ENCODE results near the gene DTX3.
"Not testable (repeated sequence)": the region's sequence is repeated elsewhere in the genome, so short reads cannot be mapped to it uniquely, and the experiment has no call there.

DTX3 gene

DNA sequence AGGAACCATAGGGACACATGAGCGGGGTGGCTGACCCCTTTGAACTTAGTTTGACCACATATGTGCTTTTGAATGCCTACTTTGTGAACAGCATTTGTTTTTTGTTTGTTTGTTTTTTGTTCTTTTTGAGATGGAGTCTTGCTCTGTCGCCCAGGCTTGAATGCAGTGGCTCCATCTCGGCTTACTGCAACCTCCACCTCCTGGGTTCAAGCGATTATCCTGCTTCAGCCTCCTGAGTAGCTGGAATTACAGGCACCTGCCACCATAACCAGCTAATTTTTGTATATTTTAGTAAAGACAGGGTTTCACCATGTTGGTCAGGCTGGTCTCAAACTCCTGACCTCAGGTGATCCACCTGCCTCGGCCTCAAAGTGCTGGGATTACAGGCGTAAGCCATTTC, 13.8 kb downstream of the DTX3 start:
- Histone ChIP-seq H3K4me1 (ENCODE audit: control extremely low read depth in 1 of 4, control insufficient read depth in 4 of 4, insufficient read depth in 4 of 4, low read length in 3 of 4) (peaks cover 0 to 30% (median 21%) of the 10 kb centered on the region in 4 experiments), H3K27me3 (replicated peaks in 2 of 5; ENCODE audit: control insufficient read depth in 4 of 5, insufficient read depth in 5 of 5, low read length in 4 of 5) (peaks cover 0 to 87% (median 62%) of the 10 kb centered on the region in 5 experiments)

GRCh38 chr12:57618966-57619433, 14.4 kb downstream of the DTX3 start:
- no peaks in the 10 kb centered on the region for H3K36me3 ChIP-seq (ENCODE audit: control insufficient read depth in 4 of 4, insufficient read depth in 4 of 4, low read length in 3 of 4)
- no peaks in the 10 kb centered on the region for H3K9me3 ChIP-seq (ENCODE audit: control extremely low read depth in 1 of 5, control insufficient read depth in 4 of 5, insufficient read depth in 2 of 5, low read depth in 1 of 5, low read length in 4 of 5)
- H3K4me3 ChIP-seq (ENCODE audit: control insufficient read depth in 1 of 7, extremely low read depth in 1 of 7, insufficient read depth in 4 of 7, low read depth in 2 of 7, low read length in 6 of 7), result peak overlapping the region in 2 of 7 experiments; percentile 48 to 57
- no peak for DNase-seq
- CTCF ChIA-PET, result interaction anchor here (1.3 to 8.6 kb wide), 5 partner anchors 9 to 36 kb away, joined by 4 to 121 read pairs (median 10); partner anchors contain the start of genes DTX3 and PIP4K2C
- POLR2A ChIA-PET, result no interaction called here
- WGBS (ENCODE audit: insufficient coverage), result 58% methylated on average over 5 of the region's 16 CpGs
- no peak overlapping the region for H3K27ac ChIP-seq (ENCODE audit: insufficient read depth in 1 of 2, low read depth in 1 of 2, low read length in 2 of 2, poor library complexity in 1 of 2, severe bottlenecking in 2 of 2)
- H3K4me1 ChIP-seq (ENCODE audit: control extremely low read depth in 1 of 4, control insufficient read depth in 4 of 4, insufficient read depth in 4 of 4, low read length in 3 of 4), result peaks cover 0 to 30% (median 21%) of the 10 kb centered on the region in 4 experiments
- H3K27me3 ChIP-seq (replicated peaks in 2 of 5; ENCODE audit: control insufficient read depth in 4 of 5, insufficient read depth in 5 of 5, low read length in 4 of 5), result peaks cover 0 to 87% (median 60%) of the 10 kb centered on the region in 5 experiments

More for the DNA sequence above, 13.8 kb downstream of the DTX3 start:
- H3K36me3 ChIP-seq (ENCODE audit: control insufficient read depth in 4 of 4, insufficient read depth in 4 of 4, low read length in 3 of 4); H3K4me3 ChIP-seq (ENCODE audit: control insufficient read depth in 1 of 7, extremely low read depth in 1 of 7, insufficient read depth in 4 of 7, low read depth in 2 of 7, low read length in 6 of 7); DNase-seq; H3K27ac ChIP-seq (ENCODE audit: insufficient read depth in 1 of 2, low read depth in 1 of 2, low read length in 2 of 2, poor library complexity in 1 of 2, severe bottlenecking in 2 of 2); POLR2A ChIA-PET; H3K9me3 ChIP-seq (ENCODE audit: control extremely low read depth in 1 of 5, control insufficient read depth in 4 of 5, insufficient read depth in 2 of 5, low read depth in 1 of 5, low read length in 4 of 5): not testable (repeated sequence)
- WGBS (ENCODE audit: insufficient coverage), result 100% methylated on average over 2 of the region's 6 CpGs
- CTCF ChIA-PET, result interaction anchor here (4.8 to 8.6 kb wide), 3 partner anchors 11 to 36 kb away, joined by 34 to 121 read pairs (median 35); partner anchors contain the start of gene DTX3

DNA sequence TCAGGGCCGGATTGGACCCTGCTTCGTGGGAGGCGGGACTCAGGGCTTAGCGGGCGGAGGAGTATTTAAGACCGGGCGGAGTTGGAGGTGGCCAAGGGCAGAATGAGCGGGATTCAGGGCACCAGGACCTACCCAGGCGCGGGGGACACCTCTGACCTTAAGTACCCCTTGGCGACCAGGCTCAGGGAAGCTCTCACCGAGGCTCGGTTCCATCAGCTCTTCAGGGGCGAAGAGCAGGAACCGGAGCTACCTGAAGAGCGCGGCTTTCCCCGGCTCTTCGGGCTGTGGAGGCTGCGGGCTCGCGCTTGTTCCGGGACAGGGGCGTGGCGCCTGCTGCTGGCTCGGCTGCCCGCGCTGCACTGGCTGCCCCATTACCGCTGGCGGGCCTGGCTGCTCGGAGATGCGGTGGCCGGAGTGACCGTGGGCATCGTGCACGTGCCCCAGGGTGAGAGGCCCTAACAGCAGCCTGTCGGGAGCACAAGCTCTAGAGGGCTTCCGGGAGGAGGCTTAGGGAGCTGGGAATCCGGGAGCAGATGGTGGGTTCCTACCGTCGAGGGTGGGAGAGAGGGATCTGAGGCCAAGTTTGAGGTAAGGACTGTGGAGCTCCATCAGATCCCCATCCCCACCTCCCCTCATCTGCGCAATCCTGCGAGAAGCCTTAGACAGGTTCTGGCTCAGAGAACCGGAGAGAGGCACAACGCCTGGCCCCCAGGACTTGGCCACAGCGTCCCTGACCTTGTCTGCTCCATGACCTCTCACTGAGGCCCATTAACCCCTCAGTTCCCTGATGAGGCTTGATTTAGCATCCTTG, 15.0 kb downstream of the DTX3 start:
- H3K36me3 ChIP-seq (ENCODE audit: control insufficient read depth in 4 of 4, insufficient read depth in 4 of 4, low read length in 3 of 4), result no peaks in the 10 kb centered on the region
- H3K4me1 ChIP-seq (ENCODE audit: control extremely low read depth in 1 of 4, control insufficient read depth in 4 of 4, insufficient read depth in 4 of 4, low read length in 3 of 4), result peaks cover 0 to 27% (median 19%) of the 10 kb centered on the region in 4 experiments
- H3K27me3 ChIP-seq (replicated peaks in 2 of 5; ENCODE audit: control insufficient read depth in 4 of 5, insufficient read depth in 5 of 5, low read length in 4 of 5), result peaks cover 0 to 89% (median 57%) of the 10 kb centered on the region in 5 experiments
- ChIA-PET CTCF (interaction anchor here (1.2 to 8.6 kb wide), 11 partner anchors 8 to 132 kb away, joined by 3 to 121 read pairs (median 5); partner anchors contain the start of genes ARHGEF25, CDK4, DTX3 and PIP4K2C), POLR2A (interaction anchor here (0.7 kb wide), 1 partner anchor 103 kb away, joined by 4 read pairs; no protein-coding TSS in a partner anchor)
- DNase-seq, result peak in 2 of 3 donors; percentile 40 to 48
- H3K4me3 ChIP-seq (ENCODE audit: control insufficient read depth in 1 of 7, extremely low read depth in 1 of 7, insufficient read depth in 4 of 7, low read depth in 2 of 7, low read length in 6 of 7), result peak overlapping the region in 3 of 7 experiments; percentile 34 to 57 (median 48)
- no peaks in the 10 kb centered on the region for H3K9me3 ChIP-seq (ENCODE audit: control extremely low read depth in 1 of 5, control insufficient read depth in 4 of 5, insufficient read depth in 2 of 5, low read depth in 1 of 5, low read length in 4 of 5)
- WGBS (ENCODE audit: insufficient coverage), result 8% methylated on average over 43 of the region's 46 CpGs
- H3K27ac ChIP-seq (ENCODE audit: insufficient read depth in 1 of 2, low read depth in 1 of 2, low read length in 2 of 2, poor library complexity in 1 of 2, severe bottlenecking in 2 of 2), result no peak overlapping the region

GRCh38 chr12:57620245-57620935, 15.8 kb downstream of the DTX3 start:
- no peaks in the 10 kb centered on the region for H3K36me3 ChIP-seq (ENCODE audit: control insufficient read depth in 4 of 4, insufficient read depth in 4 of 4, low read length in 3 of 4)
- no peaks in the 10 kb centered on the region for H3K9me3 ChIP-seq (ENCODE audit: control extremely low read depth in 1 of 5, control insufficient read depth in 4 of 5, insufficient read depth in 2 of 5, low read depth in 1 of 5, low read length in 4 of 5)
- peak in 1 of 3 donors; percentile 22 for DNase-seq
- H3K4me3 ChIP-seq (ENCODE audit: control insufficient read depth in 1 of 7, extremely low read depth in 1 of 7, insufficient read depth in 4 of 7, low read depth in 2 of 7, low read length in 6 of 7), result peak overlapping the region in 3 of 7 experiments; percentile 61 to 68 (median 67)
- H3K27ac ChIP-seq (ENCODE audit: insufficient read depth in 1 of 2, low read depth in 1 of 2, low read length in 2 of 2, poor library complexity in 1 of 2, severe bottlenecking in 2 of 2), result no peak overlapping the region
- H3K27me3 ChIP-seq (replicated peaks in 2 of 5; ENCODE audit: control insufficient read depth in 4 of 5, insufficient read depth in 5 of 5, low read length in 4 of 5), result peaks cover 0 to 97% (median 51%) of the 10 kb centered on the region in 5 experiments
- ChIA-PET POLR2A (interaction anchor here (0.5 to 0.7 kb wide), 3 partner anchors 13 to 213 kb away, joined by 3 to 4 read pairs (median 3); partner anchors contain the start of gene B4GALNT1), CTCF (interaction anchor here (0.5 to 8.6 kb wide), 19 partner anchors 8 to 461 kb away, joined by 3 to 121 read pairs (median 5); partner anchors contain the start of genes ARHGEF25, CDK4, DTX3 and PIP4K2C)
- 15% methylated on average over 13 of the region's 13 CpGs for WGBS (ENCODE audit: insufficient coverage)
- peaks cover 0 to 26% (median 19%) of the 10 kb centered on the region in 4 experiments for H3K4me1 ChIP-seq (ENCODE audit: control extremely low read depth in 1 of 4, control insufficient read depth in 4 of 4, insufficient read depth in 4 of 4, low read length in 3 of 4)

GRCh38 chr12:57620936-57621496, 16.4 kb downstream of the DTX3 start:
- CTCF ChIA-PET, result interaction anchor here (0.5 to 8.6 kb wide), 18 partner anchors 10 to 462 kb away, joined by 3 to 121 read pairs (median 5); partner anchors contain the start of genes ARHGEF25, CDK4, DTX3 and PIP4K2C
- Histone ChIP-seq H3K36me3 (ENCODE audit: control insufficient read depth in 4 of 4, insufficient read depth in 4 of 4, low read length in 3 of 4) (no peaks in the 10 kb centered on the region), H3K4me1 (ENCODE audit: control extremely low read depth in 1 of 4, control insufficient read depth in 4 of 4, insufficient read depth in 4 of 4, low read length in 3 of 4) (peaks cover 0 to 26% (median 19%) of the 10 kb centered on the region in 4 experiments), H3K27me3 (replicated peaks in 2 of 5; ENCODE audit: control insufficient read depth in 4 of 5, insufficient read depth in 5 of 5, low read length in 4 of 5) (peaks cover 5 to 98% (median 52%) of the 10 kb centered on the region in 5 experiments), H3K9me3 (ENCODE audit: control extremely low read depth in 1 of 5, control insufficient read depth in 4 of 5, insufficient read depth in 2 of 5, low read depth in 1 of 5, low read length in 4 of 5) (no peaks in the 10 kb centered on the region), H3K27ac (ENCODE audit: insufficient read depth in 1 of 2, low read depth in 1 of 2, low read length in 2 of 2, poor library complexity in 1 of 2, severe bottlenecking in 2 of 2) (no peak overlapping the region), H3K4me3 (ENCODE audit: control insufficient read depth in 1 of 7, extremely low read depth in 1 of 7, insufficient read depth in 4 of 7, low read depth in 2 of 7, low read length in 6 of 7) (peak overlapping the region in 5 of 7 experiments; percentile 35 to 68 (median 61))
- peak in 1 of 3 donors; percentile 39 for DNase-seq
- POLR2A ChIA-PET, result interaction anchor here (0.5 to 0.6 kb wide), 2 partner anchors 12 to 214 kb away, joined by 3 read pairs; partner anchors contain the start of gene B4GALNT1
- 1% methylated on average over 37 of the region's 42 CpGs for WGBS (ENCODE audit: insufficient coverage)

DNA sequence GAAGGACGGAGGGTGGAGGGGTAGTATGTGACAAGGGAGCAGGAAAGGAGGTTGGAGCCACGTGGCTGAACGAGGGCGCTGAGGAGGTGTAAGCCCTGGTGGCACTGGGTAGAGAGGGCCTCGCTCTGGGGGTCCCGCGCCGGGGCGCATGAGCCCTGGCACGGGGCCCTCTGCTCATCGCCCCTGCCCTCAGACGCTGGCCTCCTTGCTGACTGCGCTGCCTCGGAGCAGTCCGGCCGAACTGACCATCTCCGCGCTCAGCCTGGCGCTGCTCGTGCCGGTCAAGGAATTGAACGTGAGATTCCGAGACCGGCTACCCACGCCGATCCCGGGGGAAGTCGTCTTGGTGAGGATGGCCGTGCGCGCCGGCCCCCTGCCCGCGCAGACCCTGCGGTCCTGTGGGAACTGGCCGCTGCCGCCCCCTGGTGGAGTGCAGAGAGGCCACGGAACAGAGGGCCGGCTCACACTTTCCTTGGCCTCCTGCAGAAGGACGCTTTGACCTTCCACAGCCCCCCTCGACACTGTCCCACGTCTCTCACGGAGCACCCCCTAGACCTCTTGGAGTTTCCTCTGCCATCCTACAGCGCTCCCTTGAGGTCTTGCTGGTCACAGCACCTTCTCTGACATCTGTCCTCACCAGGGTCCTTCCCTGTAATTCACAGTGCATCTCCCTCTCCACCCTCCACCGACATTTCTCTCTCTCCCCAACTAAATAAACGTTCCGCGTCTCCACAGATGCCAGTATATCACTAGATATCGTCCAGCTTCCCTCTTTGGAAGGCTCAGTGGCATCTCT, 17.1 kb downstream of the DTX3 start:
- Histone ChIP-seq H3K9me3 (ENCODE audit: control extremely low read depth in 1 of 5, control insufficient read depth in 4 of 5, insufficient read depth in 2 of 5, low read depth in 1 of 5, low read length in 4 of 5) (no peaks in the 10 kb centered on the region), H3K4me1 (ENCODE audit: control extremely low read depth in 1 of 4, control insufficient read depth in 4 of 4, insufficient read depth in 4 of 4, low read length in 3 of 4) (peaks cover 0 to 26% (median 19%) of the 10 kb centered on the region in 4 experiments), H3K36me3 (ENCODE audit: control insufficient read depth in 4 of 4, insufficient read depth in 4 of 4, low read length in 3 of 4) (no peaks in the 10 kb centered on the region), H3K27ac (ENCODE audit: insufficient read depth in 1 of 2, low read depth in 1 of 2, low read length in 2 of 2, poor library complexity in 1 of 2, severe bottlenecking in 2 of 2) (no peak overlapping the region), H3K27me3 (replicated peaks in 2 of 5; ENCODE audit: control insufficient read depth in 4 of 5, insufficient read depth in 5 of 5, low read length in 4 of 5) (peaks cover 5 to 99% (median 51%) of the 10 kb centered on the region in 5 experiments), H3K4me3 (ENCODE audit: control insufficient read depth in 1 of 7, extremely low read depth in 1 of 7, insufficient read depth in 4 of 7, low read depth in 2 of 7, low read length in 6 of 7) (peak overlapping the region in 5 of 7 experiments; percentile 35 to 68 (median 61))
- DNase-seq, result peak; percentile 40 to 62 (median 56)
- POLR2A ChIA-PET, result no interaction called here
- 2% methylated on average over 38 of the region's 49 CpGs for WGBS (ENCODE audit: insufficient coverage)
- CTCF ChIA-PET, result interaction anchor here (0.7 to 8.6 kb wide), 27 partner anchors 9 to 161 kb away, joined by 3 to 121 read pairs (median 5); partner anchors contain the start of genes ARHGEF25, B4GALNT1, DTX3 and GLI1
